ENCODE measurements around the gene LMOD2. TPM values are rescaled to one million over a fixed set of nuclear protein-coding genes. Genes with fewer than 3 reads are reported as not detected.

The LMOD2 gene
- total and polyA plus RNA-seq, 12 donors: 115 to 2,841 (median 1,023) TPM

GRCh38 chr7:123669485-123669884 is 13.8 kb downstream of the LMOD2 start:
- H3K27ac ChIP-seq: peak overlapping the region in 1 of 10 donors; percentile 23
- peaks cover 0 to 35% (median 16%) of the 10 kb centered on the region in 9 donors for H3K4me1 ChIP-seq
- TF ChIP-seq CTCF (IDR thresholded peaks at IDR 0.05): no peak
- H3K27me3 ChIP-seq: no peaks in the 10 kb centered on the region
- DNase-seq (no peak), ATAC-seq (peak in 1 of 8 donors; percentile 6)
- H3K4me3 ChIP-seq: no peak overlapping the region
- intact Hi-C loops (cut with DNase I): no loop called here
- no peaks in the 10 kb centered on the region for H3K9me3 ChIP-seq
- WGBS, 2 donors: 54 to 77% methylated on average over 7 of the region's 7 CpGs
- H3K36me3 ChIP-seq: peaks cover 0 to 14% (median 0%) of the 10 kb centered on the region in 9 donors

- H3K4me3 ChIP-seq: no peak overlapping the region
- intact Hi-C loops (cut with DNase I): loop anchor here in 1 of 10 donors (10.0 kb wide), 1 partner anchor 178 kb away; no protein-coding TSS in a partner anchor
- H3K4me1 ChIP-seq: peaks cover 0 to 41% (median 24%) of the 10 kb centered on the region in 9 donors
- no peak for TF ChIP-seq CTCF (IDR thresholded peaks at IDR 0.05)
- no peaks in the 10 kb centered on the region for H3K36me3 ChIP-seq
- no peaks in the 10 kb centered on the region for H3K9me3 ChIP-seq
- 93 to 95% methylated on average over 5 of the region's 5 CpGs for WGBS, 2 donors
- peak overlapping the region in 6 of 10 donors; percentile 10 to 61 (median 39) for H3K27ac ChIP-seq
- peak in 3 of 8 donors; percentile 11 to 60 (median 21) for ATAC-seq
- no peak for DNase-seq
- no peaks in the 10 kb centered on the region for H3K27me3 ChIP-seq
Measured at GRCh38 chr7:123673137-123673732, 17.6 kb downstream of the LMOD2 start.

GRCh38 chr7:123673752-123674398 is 18.2 kb downstream of the LMOD2 start:
- no peak overlapping the region for H3K4me3 ChIP-seq
- intact Hi-C loops (cut with DNase I): loop anchor here in 1 of 10 donors (10.0 kb wide), 1 partner anchor 179 kb away; no protein-coding TSS in a partner anchor
- WGBS, 2 donors: 46 to 58% methylated on average over 3 of the region's 3 CpGs
- DNase-seq: no peak
- peak overlapping the region in 8 of 10 donors; percentile 4 to 61 (median 39) for H3K27ac ChIP-seq
- peaks cover 0 to 47% (median 26%) of the 10 kb centered on the region in 9 donors for H3K4me1 ChIP-seq
- H3K9me3 ChIP-seq: no peaks in the 10 kb centered on the region
- peak in 6 of 8 donors; percentile 26 to 60 (median 48) for ATAC-seq
- H3K36me3 ChIP-seq: no peaks in the 10 kb centered on the region
- no peak for TF ChIP-seq CTCF (IDR thresholded peaks at IDR 0.05)
- H3K27me3 ChIP-seq: no peaks in the 10 kb centered on the region

- DNase-seq: no peak
- 20 to 29% methylated on average over 2 of the region's 2 CpGs for WGBS, 2 donors
- no peaks in the 10 kb centered on the region for H3K36me3 ChIP-seq
- ATAC-seq: no peak
- TF ChIP-seq CTCF (IDR thresholded peaks at IDR 0.05): no peak
- H3K27ac ChIP-seq: peak overlapping the region in 7 of 10 donors; percentile 4 to 61 (median 45)
- no peak overlapping the region for H3K4me3 ChIP-seq
- H3K9me3 ChIP-seq: no peaks in the 10 kb centered on the region
- H3K4me1 ChIP-seq: peaks cover 0 to 54% (median 32%) of the 10 kb centered on the region in 9 donors
- intact Hi-C loops (cut with DNase I): loop anchor here in 2 of 10 donors (5.0 to 10.0 kb wide), 2 partner anchors 37 to 180 kb away; no protein-coding TSS in a partner anchor
- H3K27me3 ChIP-seq: no peaks in the 10 kb centered on the region
Measured at GRCh38 chr7:123674399-123675180, 18.9 kb downstream of the LMOD2 start.
